ENCODE data around the gene SVEP1.

The SVEP1 gene

DNA sequence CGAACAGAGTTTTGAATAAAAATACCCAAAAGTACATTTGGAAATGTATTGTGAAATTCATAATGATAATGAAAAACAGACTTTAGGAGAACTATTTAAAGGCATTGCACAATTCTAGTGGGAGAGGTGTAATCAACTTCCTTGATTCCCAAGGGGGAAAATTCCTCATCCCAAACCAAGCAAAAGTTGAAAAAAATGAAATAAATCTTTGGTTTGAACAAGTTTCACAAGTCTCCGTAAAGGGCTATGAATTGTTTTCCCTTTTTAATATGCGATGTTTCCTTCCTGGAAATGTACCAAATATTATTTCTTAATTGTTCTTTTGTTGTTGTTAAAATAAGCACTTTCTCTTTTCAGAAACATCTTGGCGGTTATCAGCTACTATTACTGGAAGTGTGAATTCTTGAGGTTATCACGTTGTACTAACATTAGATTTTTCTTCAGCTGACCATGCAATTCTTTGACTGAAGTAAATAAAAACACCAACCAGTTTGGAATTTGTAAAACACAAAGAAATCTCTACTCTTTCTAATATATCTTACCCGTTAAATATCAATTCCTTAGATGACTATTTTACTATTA, 59.3 kb downstream of the SVEP1 start:
- no peak for DNase-seq

GRCh38 chr9:110517483-110517882, 62.1 kb downstream of the SVEP1 start:
- DNase-seq: no peak

DNA sequence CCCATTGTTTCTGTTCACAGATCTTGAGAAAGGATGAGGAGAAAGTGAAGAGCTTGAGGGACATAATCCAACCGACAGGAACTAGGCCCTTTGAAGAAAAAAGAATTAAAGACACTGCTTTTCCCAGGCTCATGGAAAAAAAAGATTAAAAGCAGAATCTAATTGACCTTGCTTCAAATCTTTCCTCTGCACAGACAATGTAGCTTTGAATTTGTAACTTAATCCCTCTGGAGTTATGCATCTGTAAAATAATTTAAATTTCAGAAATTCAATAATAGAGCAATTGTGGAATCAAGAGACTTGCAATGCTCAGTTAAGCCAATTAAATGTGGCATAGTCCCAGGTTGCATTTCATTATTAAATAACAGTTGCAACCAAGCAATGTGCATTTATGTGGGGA, 64.6 kb downstream of the SVEP1 start:
- DNase-seq: no peak

- DNase-seq: no peak
These were observed 66.7 kb downstream of the SVEP1 start for GRCh38 chr9:110512817-110513216.

- no peak for DNase-seq
These were observed 69.7 kb downstream of the SVEP1 start for GRCh38 chr9:110509792-110510191.

GRCh38 chr9:110502842-110503241, 76.7 kb downstream of the SVEP1 start:
- no peak for DNase-seq

- no peak for DNase-seq
These were observed 79.9 kb downstream of the SVEP1 start for GRCh38 chr9:110499608-110500007.

DNA sequence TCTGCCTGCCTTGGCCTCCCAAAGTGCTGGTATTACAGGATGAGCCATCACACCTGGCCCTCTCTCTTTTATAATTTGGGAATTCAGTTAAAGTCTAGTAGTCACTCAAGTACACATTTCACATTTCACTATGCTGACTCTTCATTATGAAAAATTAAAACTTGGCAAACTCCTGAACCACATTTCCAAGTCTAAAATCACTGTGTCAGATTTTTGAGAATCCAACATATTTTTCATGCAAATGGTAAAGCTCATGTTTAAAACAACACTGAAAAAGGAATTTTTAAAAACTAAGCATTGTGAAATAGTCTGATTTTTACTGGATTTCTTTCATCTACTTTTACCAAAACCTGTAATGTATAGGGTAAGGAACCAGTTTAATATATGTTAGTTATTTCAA, 92.3 kb downstream of the SVEP1 start:
- no peak for DNase-seq

DNA sequence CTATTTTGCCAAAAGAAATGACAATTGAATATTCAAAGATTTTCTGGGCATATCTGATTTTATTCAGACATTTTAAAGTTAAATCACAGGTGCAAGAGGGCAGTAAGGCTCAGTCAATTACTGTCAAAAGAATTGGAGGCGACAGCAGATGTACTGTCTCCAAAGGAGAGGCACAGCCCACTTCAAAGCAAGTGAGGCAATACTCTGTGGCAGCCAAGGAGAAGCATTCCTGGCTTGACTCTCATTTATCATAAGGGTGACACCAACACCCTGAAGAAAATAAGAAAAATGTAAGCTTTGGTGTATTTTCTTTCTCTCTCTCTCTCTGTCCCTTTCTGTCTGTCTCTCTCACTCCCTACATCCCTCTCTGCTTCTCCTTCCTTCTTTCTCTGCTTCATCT, 93.3 kb downstream of the SVEP1 start:
- no peak for DNase-seq

DNA sequence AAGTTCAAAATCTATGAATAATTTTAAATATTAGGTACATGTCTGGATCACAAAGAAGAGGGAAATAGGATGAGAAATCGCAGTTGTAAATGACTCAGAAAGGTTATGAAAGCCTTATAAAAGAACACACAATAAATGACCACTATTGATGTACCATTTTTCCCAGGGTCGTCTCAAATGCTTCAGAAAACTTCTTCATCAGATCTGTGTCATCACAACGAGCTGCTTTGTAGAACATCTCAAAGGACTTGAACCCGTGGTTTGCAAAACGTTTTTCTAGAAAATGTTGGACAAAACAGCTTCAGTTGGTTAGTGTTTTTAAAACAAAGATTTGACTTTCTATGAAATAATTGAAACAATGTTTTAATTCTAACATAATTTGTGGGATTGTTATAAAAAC, 100.1 kb downstream of the SVEP1 start:
- no peak for DNase-seq

GRCh38 chr9:110476251-110476650, 103.3 kb downstream of the SVEP1 start:
- DNase-seq: no peak

GRCh38 chr9:110472111-110472510, 107.4 kb downstream of the SVEP1 start:
- DNase-seq: no peak

GRCh38 chr9:110468950-110469349, 110.6 kb downstream of the SVEP1 start:
- no peak for DNase-seq

DNA sequence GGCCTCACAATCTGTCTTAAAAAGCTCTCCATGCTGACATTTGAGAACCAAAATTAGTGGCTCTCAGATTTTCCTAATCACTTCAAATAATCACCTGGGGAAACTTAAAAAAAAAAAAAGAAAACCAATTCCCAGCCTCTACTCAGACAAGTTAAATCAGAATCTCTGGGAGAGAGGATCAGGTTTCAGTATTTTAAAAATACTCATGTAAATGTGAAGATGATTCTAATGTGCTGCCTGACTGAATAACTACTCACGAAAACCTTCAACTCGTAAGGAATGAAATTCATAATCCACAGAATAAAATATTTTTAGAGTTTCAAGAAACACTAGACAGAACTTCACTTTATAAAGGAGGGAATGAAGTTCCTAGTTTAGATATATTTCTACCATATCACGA, 114.4 kb downstream of the SVEP1 start:
- DNase-seq: no peak

DNA sequence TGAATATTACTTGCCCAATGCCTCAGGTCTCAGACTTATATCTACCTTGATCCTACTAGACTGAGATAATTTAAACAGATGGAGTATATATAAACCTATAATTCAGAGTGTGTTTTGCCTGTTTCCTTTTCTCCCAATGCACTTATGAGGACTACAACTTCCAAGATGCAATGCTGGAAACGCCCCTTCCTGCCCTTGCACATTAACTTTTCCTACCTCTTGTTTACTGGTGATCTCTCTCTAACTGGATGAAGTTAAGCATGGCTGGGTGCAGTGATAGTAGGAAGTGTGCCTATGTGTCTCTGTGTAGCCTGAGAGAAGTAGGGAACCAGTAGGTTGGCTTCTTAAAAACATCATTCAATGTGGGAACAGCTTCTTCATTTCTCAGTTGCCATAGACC, 115.2 kb downstream of the SVEP1 start:
- DNase-seq: no peak

- no peak for DNase-seq
These were observed 116.0 kb downstream of the SVEP1 start for GRCh38 chr9:110463499-110463898.

DNA sequence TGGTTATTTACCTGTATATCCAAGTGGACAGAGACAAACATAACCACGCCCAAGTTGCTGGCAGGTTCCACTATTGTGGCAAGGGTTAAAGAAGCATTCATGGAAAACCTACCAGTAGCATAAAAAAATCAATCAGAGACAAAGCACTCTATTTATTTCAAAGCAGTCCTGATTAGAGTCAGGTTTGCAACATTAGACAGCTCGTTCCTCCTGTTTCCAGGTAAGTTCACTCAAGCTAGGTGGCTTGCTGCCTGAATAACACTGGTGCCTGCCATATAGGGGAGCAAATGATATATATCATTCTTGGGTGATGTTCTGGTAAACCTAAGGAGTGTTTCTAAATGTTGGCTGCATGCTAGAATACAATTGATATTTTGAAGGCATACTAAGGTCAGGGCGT, 122.3 kb downstream of the SVEP1 start:
- no peak for DNase-seq

- no peak for DNase-seq
These were observed 122.9 kb downstream of the SVEP1 start for GRCh38 chr9:110456681-110457080.

GRCh38 chr9:110455860-110456259, 123.7 kb downstream of the SVEP1 start:
- no peak for DNase-seq

GRCh38 chr9:110452227-110452801, 127.2 kb downstream of the SVEP1 start:
- no peak for DNase-seq

- DNase-seq: no peak
These were observed 127.8 kb downstream of the SVEP1 start for GRCh38 chr9:110451726-110452125.

- no peak for DNase-seq
These were observed 132.1 kb downstream of the SVEP1 start for GRCh38 chr9:110447476-110447875.

GRCh38 chr9:110446171-110446570, 133.4 kb downstream of the SVEP1 start:
- no peak for DNase-seq

- DNase-seq: no peak
These were observed 134.6 kb downstream of the SVEP1 start for GRCh38 chr9:110444911-110445310.

DNA sequence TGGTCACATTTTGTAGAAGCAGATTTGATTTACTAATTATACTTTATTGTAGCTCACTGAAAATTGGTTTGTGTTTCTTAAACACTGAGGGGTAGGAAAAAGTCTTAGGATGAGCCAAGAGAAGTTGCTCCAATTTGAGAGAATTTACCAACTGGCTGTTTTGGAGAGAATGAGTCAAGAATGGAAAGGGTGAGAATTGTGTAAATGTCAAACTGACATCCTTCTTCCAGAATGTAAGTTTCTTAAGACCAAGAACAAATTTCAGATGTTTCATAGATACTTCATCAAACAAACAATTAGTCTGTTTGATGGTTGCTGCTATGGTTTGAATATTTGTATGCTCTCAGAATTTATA, 135.7 kb downstream of the SVEP1 start:
- DNase-seq: no peak

Measured in RPMI8226 (cell line).